AG04450 (cell line): Measurements from ENCODE around the gene PRKN. TPM values are rescaled to one million over a fixed set of nuclear protein-coding genes. Genes with fewer than 3 reads are reported as not detected.

Experiments
- CTCF ChIA-PET: fragments of 300-600, 350-600 bp; formaldehyde crosslinking; extraction: SDS; loops from one replicate; lab custom pipeline; 2022; ENCODE audit warnings: antibody characterized with exemption, inconsistent platforms; lab: Charles Lee
- POLR2A ChIA-PET: fragments of 350-600 bp; formaldehyde crosslinking; extraction: SDS; loops from one replicate; lab custom pipeline; 2021; ENCODE audit warnings: antibody characterized with exemption, inconsistent platforms; lab: Yijun Ruan, JAX
- DNase-seq: peaks from one replicate; pipeline ENCODE4 v3.0.0-alpha.2; 2011; ENCODE audit warnings: low read depth, low spot score
- H3K27ac ChIP-seq: one replicate; pipeline ENCODE4 v1.5.1; 2012; ENCODE audit warnings: low read depth, low read length, control low read depth
- H3K27me3 ChIP-seq: one replicate; pipeline ENCODE4 v1.6.0; 2012; ENCODE audit warnings: low read length; ENCODE audit not compliant: control insufficient read depth, insufficient read depth
- H3K4me3 ChIP-seq: 2 replicates; pipeline ENCODE4 v1.5.1; 2011; ENCODE audit warnings: mild to moderate bottlenecking, low read depth, low read length, control low read depth
- H3K9me3 ChIP-seq: 2 replicates; pipeline ENCODE4 v1.5.1; 2012; ENCODE audit warnings: low read length; ENCODE audit not compliant: control insufficient read depth, insufficient read depth
- CTCF ChIP-seq: IDR thresholded peaks from 2 replicates; pipeline ENCODE4 v1.5.1; 2011; ENCODE audit warnings: low read depth, low read length, control low read depth, inconsistent platforms
- polyA plus RNA-seq: library from polyadenylated mRNA; depleted of rRNA; stranded (reverse); fragments of >200 nt; gene quantifications from 2 replicates; pipeline ENCODE4 v1.2.3, GENCODE V29; 2011

PRKN gene
- polyA plus RNA-seq, 1 experiment = not detected

- POLR2A ChIA-PET = no interaction called here
- no peak for DNase-seq
- CTCF ChIA-PET = interaction anchor here (1.3 to 4.3 kb wide), 5 partner anchors 15 to 856 kb away, joined by 3 to 34 read pairs (median 4); no protein-coding TSS in a partner anchor
- Histone ChIP-seq H3K27me3 (peaks cover 3% of the 10 kb centered on the region), H3K27ac (no peak overlapping the region), H3K9me3 (no peaks in the 10 kb centered on the region; the same call in 1 of the 2 replicates), H3K4me3 (no peak overlapping the region)
- TF ChIP-seq CTCF = no peak
Observed at GRCh38 chr6:161376367-161376766, 1351.2 kb downstream of the PRKN start.

DNA sequence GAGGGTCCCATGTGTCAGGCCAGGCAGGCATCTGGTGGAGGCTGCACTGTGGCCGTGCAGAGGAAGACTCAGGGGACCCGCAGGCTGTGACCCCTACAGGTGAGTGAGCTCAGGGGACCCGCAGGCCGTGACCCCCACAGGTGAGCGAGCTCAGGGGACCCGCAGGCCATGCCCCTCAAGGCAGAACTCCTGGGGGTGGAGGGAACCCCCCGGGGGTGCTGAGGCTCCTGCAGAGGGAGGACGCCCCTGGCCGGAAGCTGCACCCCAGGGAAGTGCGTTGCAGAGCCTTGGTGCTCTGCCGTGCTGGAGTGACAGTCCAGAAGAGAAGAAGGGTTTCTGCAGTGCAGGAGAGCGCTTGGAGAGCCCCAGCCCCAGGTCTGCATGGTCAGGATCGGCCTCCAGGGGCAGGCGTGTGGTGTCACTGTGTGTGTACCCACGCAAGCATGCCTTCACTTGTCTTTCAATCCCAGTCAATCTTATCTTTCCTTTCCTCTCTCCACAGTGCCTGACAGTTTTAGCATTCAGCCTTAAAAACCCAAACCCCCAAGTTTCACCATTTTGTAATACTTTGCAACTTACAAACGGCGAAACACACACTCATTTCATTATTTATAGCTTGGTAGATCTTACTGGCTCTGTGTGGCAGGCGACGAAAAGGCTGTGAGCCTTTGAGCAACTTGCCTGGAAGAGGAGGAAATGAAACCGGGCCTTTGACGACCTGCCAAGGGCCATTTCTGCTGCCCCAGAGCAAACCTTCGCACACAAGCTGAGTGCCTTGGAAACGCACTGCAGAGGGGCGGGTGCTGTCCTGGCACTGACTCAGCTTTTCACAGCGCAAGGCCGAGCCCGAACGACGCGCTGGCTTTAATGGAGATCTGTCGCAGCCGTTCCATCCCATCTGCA, 1352.3 kb downstream of the PRKN start:
- peak overlapping the region; percentile 37 for H3K4me3 ChIP-seq
- POLR2A ChIA-PET = interaction anchor here (0.6 kb wide), 1 partner anchor 42 kb away, joined by 4 read pairs; no protein-coding TSS in a partner anchor

DNA sequence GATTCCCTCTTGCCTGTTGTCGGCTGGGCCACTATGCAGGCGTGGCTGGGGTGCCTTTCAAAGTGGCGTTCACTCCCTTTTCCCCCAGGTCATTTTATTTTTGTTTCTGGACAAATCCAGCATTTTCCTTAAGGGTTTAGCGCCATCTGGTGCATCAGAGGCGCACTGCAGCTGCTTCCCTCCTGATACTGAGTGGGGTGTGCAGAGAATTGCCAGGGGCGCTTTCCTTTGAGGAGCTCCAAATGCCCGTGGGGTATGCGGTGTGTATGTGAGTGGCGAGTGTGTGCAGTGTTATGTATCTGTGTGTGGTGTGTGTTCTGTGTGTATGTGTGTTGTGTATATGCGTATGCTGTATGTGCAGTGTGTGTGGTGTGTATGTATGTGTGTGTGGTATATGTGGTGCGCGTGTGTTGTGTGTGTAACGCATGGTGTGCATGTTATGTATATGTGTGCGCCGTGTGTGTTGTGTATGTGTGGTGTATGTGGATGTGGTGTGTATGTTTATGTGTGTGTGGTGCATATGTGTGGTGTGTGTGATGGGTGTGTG, 1353.6 kb downstream of the PRKN start:
- H3K4me3 ChIP-seq = no peak overlapping the region
- peak; percentile 98 for TF ChIP-seq CTCF
- POLR2A ChIA-PET = interaction anchor here (1.0 kb wide), 1 partner anchor 336 kb away, joined by 3 read pairs; no protein-coding TSS in a partner anchor

More for the DNA sequence above, 1352.3 kb downstream of the PRKN start:
- DNase-seq = no peak
- Histone ChIP-seq H3K27me3 (peaks cover 3% of the 10 kb centered on the region), H3K9me3 (no peaks in the 10 kb centered on the region; the same call in 1 of the 2 replicates), H3K27ac (no peak overlapping the region)
- peak; percentile 49 for TF ChIP-seq CTCF
- CTCF ChIA-PET = interaction anchor here (0.6 to 7.3 kb wide), 17 partner anchors 12 to 1799 kb away, joined by 3 to 212 read pairs (median 4); partner anchors contain the start of gene MAP3K4

DNA sequence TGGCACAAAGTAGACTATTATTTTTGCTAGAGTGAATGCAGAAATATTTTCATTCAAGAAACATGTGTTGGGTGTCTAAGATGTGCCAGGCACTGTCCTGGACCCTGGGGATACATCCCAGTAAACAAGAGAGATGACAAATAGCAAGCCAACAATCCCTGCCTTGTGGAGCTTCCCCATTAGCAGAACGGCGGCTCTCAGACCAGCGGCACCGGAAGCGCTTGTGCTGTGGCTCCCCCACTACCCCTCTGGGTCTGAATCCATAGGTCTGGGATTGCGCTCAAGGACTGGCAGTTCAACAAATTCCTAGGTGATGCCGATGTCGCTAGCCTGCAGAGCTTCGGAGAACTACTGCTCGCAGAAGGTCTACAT, 1355.2 kb downstream of the PRKN start:
- TF ChIP-seq CTCF = no peak
- H3K27ac ChIP-seq = no peak overlapping the region
- ChIA-PET CTCF (interaction anchor here (0.6 to 7.3 kb wide), 19 partner anchors 19 to 852 kb away, joined by 3 to 212 read pairs (median 8); partner anchors contain the start of genes AGPAT4 and MAP3K4), POLR2A (no interaction called here)
- no peak overlapping the region for H3K4me3 ChIP-seq
- H3K9me3 ChIP-seq = no peaks in the 10 kb centered on the region; the same call in 1 of the 2 replicates
- H3K27me3 ChIP-seq = no peaks in the 10 kb centered on the region
- no peak for DNase-seq

More for the DNA sequence above, 1353.6 kb downstream of the PRKN start:
- no peak for DNase-seq
- no peaks in the 10 kb centered on the region for H3K27me3 ChIP-seq
- no peak overlapping the region for H3K27ac ChIP-seq
- no peaks in the 10 kb centered on the region; the same call in 1 of the 2 replicates for H3K9me3 ChIP-seq
- CTCF ChIA-PET = interaction anchor here (0.6 to 7.3 kb wide), 46 partner anchors 11 to 854 kb away, joined by 3 to 212 read pairs (median 4); partner anchors contain the start of genes AGPAT4 and MAP3K4
